DND-41 (cell line): ENCODE data around the gene NUAK2.

ENCODE experiments used
- ATAC-seq: fragments of 200-7000 bp; cut with Tn5 transposase; 3 replicates; pipeline ENCODE4 v1.9.1; 2021; ENCODE audit warnings: low read depth; ENCODE audit not compliant: insufficient read depth
- DNase-seq: peaks from one replicate; pipeline ENCODE4 v3.0.0-alpha.2; 2020
- H2AFZ ChIP-seq: 2 replicates; pipeline ENCODE4 v1.6.0; 2012; ENCODE audit warnings: low read depth, low read length
- H3K27ac ChIP-seq: 2 replicates; pipeline ENCODE4 v1.5.1; 2012; ENCODE audit warnings: low read length, inconsistent platforms
- H3K27me3 ChIP-seq: fragments of 200-600 bp; sonication (generic); 2 replicates; pipeline ENCODE4 v1.6.0; 2012; ENCODE audit warnings: low read length, mild to moderate bottlenecking, inconsistent platforms; ENCODE audit not compliant: insufficient read depth, poor library complexity
- H3K36me3 ChIP-seq: 2 replicates; pipeline ENCODE4 v1.5.1; 2012; ENCODE audit warnings: low read length, inconsistent platforms; ENCODE audit not compliant: insufficient read depth
- H3K4me1 ChIP-seq: 2 replicates; pipeline ENCODE4 v1.5.1; 2012; ENCODE audit warnings: mild to moderate bottlenecking, low read length; ENCODE audit not compliant: insufficient read depth
- H3K4me2 ChIP-seq: 2 replicates; pipeline ENCODE4 v1.6.0; 2012; ENCODE audit warnings: mild to moderate bottlenecking, moderate library complexity, low read length, inconsistent platforms; ENCODE audit not compliant: insufficient read depth
- H3K4me3 ChIP-seq, 2 experiments: fragments of 200-600 bp in 1 of 2; shearing (Covaris generic) in 1 of 2; 2 replicates each; pipeline ENCODE4 v1.5.1; 2012 to 2016; ENCODE audit warnings: inconsistent platforms in 2 of 2, low read length in 2 of 2, mild to moderate bottlenecking in 2 of 2, low read depth in 1 of 2, moderate library complexity in 1 of 2
- H3K79me2 ChIP-seq: 2 replicates; pipeline ENCODE4 v1.6.0; 2012; ENCODE audit warnings: low read length, inconsistent platforms; ENCODE audit not compliant: insufficient read depth
- H3K9ac ChIP-seq: 2 replicates; pipeline ENCODE4 v1.6.0; 2012; ENCODE audit warnings: low read depth, mild to moderate bottlenecking, inconsistent platforms, low read length, moderate library complexity
- H3K9me3 ChIP-seq: 2 replicates; pipeline ENCODE4 v1.5.1; 2012; ENCODE audit warnings: low read length, moderate library complexity, mild to moderate bottlenecking, inconsistent platforms; ENCODE audit not compliant: insufficient read depth, severe bottlenecking
- H4K20me1 ChIP-seq: 2 replicates; pipeline ENCODE4 v1.6.0; 2012; ENCODE audit warnings: low read length; ENCODE audit not compliant: insufficient read depth
- EZH2 ChIP-seq: IDR thresholded peaks from 3 replicates; pipeline ENCODE4 v1.6.1; 2012; ENCODE audit warnings: borderline replicate concordance, low read depth, mild to moderate bottlenecking, moderate library complexity, low read length, inconsistent platforms; ENCODE audit not compliant: severe bottlenecking
- TF ChIP-seq, protein P1 (sequence below): IDR thresholded peaks from 2 replicates; pipeline ENCODE4 v1.5.1; 2012; ENCODE audit warnings: borderline replicate concordance, low read length, moderate library complexity, mild to moderate bottlenecking; ENCODE audit not compliant: poor library complexity, severe bottlenecking; ENCODE audit errors: extremely low read depth

The NUAK2 gene

DNA sequence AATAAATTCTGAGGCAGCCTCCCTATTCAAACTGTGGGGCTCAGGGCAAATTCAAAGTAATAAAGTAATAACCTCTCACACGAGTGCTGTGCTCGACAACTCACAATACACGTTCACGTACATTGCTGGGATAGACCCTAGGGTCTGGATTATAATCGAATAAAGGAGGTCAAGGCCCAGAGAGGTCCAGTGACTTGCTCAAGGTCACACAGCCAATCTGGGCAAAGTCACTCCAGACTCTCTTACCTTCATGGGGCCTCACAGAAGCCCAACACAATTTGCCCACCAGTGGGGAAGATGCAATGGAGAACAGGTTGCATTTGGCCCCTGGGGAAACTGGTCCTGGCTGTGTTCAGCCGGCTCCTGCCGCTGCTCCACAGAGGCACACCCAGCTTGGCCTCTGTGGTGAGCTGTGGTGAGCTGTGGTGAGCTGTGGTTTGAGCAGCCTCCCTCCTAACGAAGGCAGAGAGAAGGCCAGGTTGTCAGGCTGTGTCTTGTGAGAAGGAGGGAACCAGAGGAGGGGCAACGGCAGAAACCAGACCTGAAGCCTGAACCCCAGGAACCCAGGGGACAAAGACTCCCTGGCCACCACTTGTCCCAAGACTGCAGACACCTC, 35.1 kb downstream of the NUAK2 start:
- Histone ChIP-seq H3K4me2 (peak overlapping the region; percentile 56), H3K9me3 (no peaks in the 10 kb centered on the region), H3K9ac (no peak overlapping the region), H3K27me3 (no peaks in the 10 kb centered on the region), H3K4me3 (no peak overlapping the region), H4K20me1 (peaks cover 40% of the 10 kb centered on the region), H3K79me2 (no peaks in the 10 kb centered on the region), H3K36me3 (no peaks in the 10 kb centered on the region), H3K27ac (no peak overlapping the region), H2AFZ (no peak overlapping the region), H3K4me1 (peaks cover 50% of the 10 kb centered on the region)
- ATAC-seq (no peak), DNase-seq (peak; percentile 59)
- TF ChIP-seq, protein P1, sequence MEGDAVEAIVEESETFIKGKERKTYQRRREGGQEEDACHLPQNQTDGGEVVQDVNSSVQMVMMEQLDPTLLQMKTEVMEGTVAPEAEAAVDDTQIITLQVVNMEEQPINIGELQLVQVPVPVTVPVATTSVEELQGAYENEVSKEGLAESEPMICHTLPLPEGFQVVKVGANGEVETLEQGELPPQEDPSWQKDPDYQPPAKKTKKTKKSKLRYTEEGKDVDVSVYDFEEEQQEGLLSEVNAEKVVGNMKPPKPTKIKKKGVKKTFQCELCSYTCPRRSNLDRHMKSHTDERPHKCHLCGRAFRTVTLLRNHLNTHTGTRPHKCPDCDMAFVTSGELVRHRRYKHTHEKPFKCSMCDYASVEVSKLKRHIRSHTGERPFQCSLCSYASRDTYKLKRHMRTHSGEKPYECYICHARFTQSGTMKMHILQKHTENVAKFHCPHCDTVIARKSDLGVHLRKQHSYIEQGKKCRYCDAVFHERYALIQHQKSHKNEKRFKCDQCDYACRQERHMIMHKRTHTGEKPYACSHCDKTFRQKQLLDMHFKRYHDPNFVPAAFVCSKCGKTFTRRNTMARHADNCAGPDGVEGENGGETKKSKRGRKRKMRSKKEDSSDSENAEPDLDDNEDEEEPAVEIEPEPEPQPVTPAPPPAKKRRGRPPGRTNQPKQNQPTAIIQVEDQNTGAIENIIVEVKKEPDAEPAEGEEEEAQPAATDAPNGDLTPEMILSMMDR = no peak
- no peak for TF ChIP-seq EZH2

DNA sequence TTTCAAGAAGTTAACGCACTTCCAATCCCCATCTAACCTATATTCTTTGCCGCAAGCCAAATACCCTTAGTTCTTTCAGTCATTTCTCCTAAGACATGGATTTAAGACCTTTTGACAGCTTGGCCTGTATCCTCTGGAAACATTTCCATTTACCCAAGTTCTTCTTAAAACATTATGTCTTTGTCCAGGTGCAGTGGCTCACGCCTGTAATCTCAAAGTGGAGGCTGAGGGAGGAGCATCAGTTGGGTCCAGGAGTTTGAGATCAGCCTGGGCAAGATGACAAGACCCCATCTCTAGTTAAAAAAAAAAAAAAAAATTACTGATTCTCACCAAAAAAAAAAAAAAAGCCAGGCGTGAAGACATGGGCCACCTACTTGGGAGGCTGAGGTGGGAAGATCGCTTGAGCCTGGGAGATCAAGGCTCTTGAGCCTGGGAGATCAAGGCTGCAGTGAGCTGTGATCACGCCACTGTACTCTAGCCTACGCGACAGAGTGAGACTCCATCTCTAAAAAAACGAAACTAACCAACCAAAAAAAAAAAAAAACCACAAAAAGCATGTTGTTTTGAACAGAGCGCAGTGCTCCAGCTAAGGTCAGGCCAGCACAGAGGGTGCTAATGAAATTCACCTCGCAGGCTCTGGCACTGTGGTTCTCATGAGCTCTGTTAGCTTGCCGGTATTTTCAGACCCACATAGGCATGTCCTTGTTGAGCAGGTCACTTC, 36.0 kb downstream of the NUAK2 start:
- no peak overlapping the region for H2AFZ ChIP-seq
- peak; percentile 42 for ATAC-seq
- H3K27ac ChIP-seq = peak overlapping the region; percentile 34; the same call in 1 of the 2 replicates
- TF ChIP-seq, protein P1 = no peak
- no peak for TF ChIP-seq EZH2
- H3K79me2 ChIP-seq = no peaks in the 10 kb centered on the region
- no peaks in the 10 kb centered on the region for H3K27me3 ChIP-seq
- no peaks in the 10 kb centered on the region for H3K36me3 ChIP-seq
- H3K4me1 ChIP-seq = peaks cover 50% of the 10 kb centered on the region
- H3K4me3 ChIP-seq = 0 out of 4 replicates have a peak overlapping the region, but pooled peaks of 1 of the 2 experiments have one; percentile 16
- peaks cover 38% of the 10 kb centered on the region for H4K20me1 ChIP-seq
- no peak overlapping the region for H3K9ac ChIP-seq
- no peaks in the 10 kb centered on the region for H3K9me3 ChIP-seq
- DNase-seq = peak; percentile 69
- H3K4me2 ChIP-seq = peak overlapping the region; percentile 56

DNA sequence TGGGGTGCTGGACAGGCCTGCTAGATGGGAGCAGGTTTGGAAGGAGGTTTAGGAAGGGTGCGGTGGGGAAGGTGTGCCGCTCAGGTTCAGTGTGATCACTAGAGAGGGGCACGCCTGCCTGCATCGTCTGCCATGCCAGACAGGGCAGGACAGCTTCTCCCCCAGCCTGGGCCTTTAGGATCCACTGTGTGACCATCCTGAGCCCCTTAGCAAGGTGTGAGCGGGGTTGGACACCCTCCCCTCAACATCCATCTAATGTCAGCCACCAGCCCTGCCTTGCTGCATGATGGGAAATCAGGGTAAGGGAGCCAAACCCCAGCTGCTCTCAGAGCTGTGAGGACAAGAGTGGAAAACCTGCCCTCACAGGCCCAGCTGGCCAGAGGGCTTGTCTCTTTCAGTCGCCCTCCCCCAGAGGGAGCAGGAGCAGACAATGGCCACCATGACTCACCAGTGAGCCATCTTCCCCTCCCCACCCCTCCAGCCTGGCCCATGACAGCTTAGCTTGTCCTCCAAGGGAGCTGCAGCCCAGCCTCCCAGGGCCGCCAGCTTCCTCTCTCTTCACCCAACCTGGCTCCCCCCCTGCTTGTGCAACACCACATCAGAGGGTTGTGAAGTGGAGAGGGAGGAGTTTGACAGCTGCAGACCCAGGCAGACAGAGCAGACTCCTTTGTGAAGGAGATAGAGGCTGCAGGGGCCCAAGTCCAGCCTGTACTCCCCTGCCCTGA, 37.0 kb downstream of the NUAK2 start:
- ATAC-seq (peak; percentile 80), DNase-seq (peak; percentile 92)
- Histone ChIP-seq H3K4me2 (peak overlapping the region; percentile 56), H3K27me3 (no peaks in the 10 kb centered on the region), H3K4me3 (no peak overlapping the region), H4K20me1 (peaks cover 42% of the 10 kb centered on the region), H3K9me3 (no peaks in the 10 kb centered on the region), H3K4me1 (peaks cover 50% of the 10 kb centered on the region), H3K36me3 (no peaks in the 10 kb centered on the region), H3K9ac (no peak overlapping the region), H2AFZ (no peak overlapping the region), H3K79me2 (no peaks in the 10 kb centered on the region), H3K27ac (peak overlapping the region; percentile 6; the same call in 1 of the 2 replicates)
- no peak for TF ChIP-seq EZH2
- TF ChIP-seq, protein P1 = peak; percentile 13
